ENCODE measurements around the gene GNG7.

GNG7 gene

GRCh38 chr19:2617393-2618165 lies 84.9 kb downstream of the GNG7 start:
- H3K27ac ChIP-seq = no peak overlapping the region
- TF ChIP-seq CTCF (conservative IDR thresholded peaks at IDR 0.05) = no peak

DNA sequence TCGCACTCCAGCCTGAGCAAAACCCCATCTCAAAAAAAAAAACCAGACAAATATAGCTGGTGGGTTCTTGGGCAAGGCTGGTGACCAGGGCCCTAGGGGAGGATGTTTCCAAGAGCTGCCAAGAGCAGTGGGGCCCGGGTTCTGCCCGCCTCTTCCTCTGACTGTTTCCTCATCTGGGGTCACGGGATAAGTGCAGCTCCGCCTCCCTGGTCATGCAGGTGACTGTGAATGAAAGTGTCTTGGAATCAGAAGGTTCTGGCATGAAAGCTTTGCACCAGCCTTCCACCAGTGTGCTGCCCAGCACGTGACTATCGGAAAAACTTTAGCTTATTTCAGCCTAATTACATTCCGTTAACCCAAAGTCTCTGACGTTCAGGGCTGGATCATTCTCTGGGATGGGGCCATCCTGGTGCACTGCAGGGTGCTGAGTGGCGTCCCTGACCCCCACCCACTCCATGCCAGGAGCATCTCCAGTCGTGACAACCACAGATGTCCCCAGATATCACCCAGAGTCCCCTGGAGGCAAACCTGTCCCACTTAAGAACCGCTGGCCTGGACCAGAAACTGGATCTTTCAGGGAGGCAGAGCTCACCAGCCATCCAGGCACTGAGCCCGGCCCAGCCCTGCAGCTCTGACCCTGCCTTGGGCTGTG lies 85.6 kb downstream of the GNG7 start:
- H3K27ac ChIP-seq = no peak overlapping the region
- TF ChIP-seq CTCF (conservative IDR thresholded peaks at IDR 0.05) = no peak

DNA sequence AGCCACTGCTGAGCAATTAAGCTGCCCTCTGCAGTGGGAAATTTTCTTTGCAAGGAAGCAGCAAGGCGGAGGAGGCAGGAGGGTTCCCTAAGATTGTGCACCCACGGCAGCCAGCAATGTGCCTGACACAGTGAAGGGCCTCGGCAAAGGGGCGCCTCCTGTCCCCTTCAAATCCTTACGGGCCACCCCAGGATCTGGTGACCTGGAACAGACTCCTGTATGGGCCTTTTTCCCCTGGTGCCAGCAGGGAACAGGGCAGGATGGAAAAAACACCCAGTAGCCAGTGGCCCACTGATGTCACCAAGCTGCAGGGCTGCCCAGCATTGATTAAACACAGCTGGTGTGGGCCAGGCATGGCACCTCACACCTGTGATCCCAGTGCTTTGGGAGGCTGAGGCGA lies 86.7 kb downstream of the GNG7 start:
- no peak for TF ChIP-seq CTCF (conservative IDR thresholded peaks at IDR 0.05)
- no peak overlapping the region for H3K27ac ChIP-seq

DNA sequence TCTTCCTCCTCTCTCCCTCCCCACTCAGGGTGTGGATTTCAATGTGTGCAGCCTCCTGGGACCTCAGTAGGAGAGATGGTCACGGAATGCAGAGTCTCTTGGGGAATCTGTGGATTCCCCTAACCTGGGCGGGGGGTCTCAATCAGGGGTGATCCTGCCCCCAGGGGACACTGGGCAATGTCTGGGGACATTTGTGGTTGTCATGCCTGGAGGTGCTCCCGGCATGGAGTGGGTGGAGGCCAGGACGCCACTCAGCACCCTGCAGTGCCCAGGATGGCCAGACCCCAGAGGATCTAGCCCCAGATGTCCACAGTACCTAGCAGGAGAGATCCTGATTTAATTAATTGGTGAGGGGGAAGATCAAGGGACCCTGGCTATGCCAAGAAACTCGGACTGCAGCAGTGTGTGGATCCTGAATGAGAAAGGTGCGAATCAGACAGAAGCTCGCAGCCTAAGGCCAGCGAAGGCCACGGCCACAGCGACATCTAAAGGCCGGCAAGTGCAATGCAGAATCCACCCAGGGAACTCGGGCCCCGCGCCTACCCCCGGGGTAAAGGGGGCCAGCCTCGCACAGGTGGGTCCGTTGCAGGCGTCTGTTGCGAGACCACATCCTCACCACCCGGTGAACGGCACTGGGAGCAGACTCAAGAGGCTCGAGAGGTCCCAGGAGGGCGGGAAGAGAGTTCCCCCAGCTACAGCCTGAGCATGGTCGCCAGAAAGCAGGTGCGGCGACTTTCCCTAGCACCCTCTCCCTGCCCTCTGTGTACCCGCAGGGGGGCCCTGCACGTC lies 88.8 kb downstream of the GNG7 start:
- no peak overlapping the region for H3K27ac ChIP-seq
- TF ChIP-seq CTCF (conservative IDR thresholded peaks at IDR 0.05) = peak; percentile 94

GRCh38 chr19:2612619-2613249 lies 89.8 kb downstream of the GNG7 start:
- TF ChIP-seq CTCF (conservative IDR thresholded peaks at IDR 0.05) = no peak
- no peak overlapping the region for H3K27ac ChIP-seq

- peak; percentile 57 for TF ChIP-seq CTCF (conservative IDR thresholded peaks at IDR 0.05)
- no peak overlapping the region for H3K27ac ChIP-seq
Observed at GRCh38 chr19:2611483-2612464, 90.7 kb downstream of the GNG7 start.
